HepG2 (cell line): ENCODE data around the gene RNU1-2. TPM values are rescaled to one million over a fixed set of nuclear protein-coding genes. Genes with fewer than 3 reads are reported as not detected.

Experiments used
- ATAC-seq: fragments of 200-7000 bp; cut with Tn5 transposase; 3 replicates; pipeline ENCODE4 v1.9.1; 2020; ENCODE audit warnings: mild to moderate bottlenecking, moderate library complexity
- BruUV-seq: library from RNA; stranded (reverse); fragments of 400-500 nt; replicated peaks from 2 replicates; lab custom pipeline; 2021; lab: Mats Ljungman, UMichigan
- CTCF ChIA-PET: fragments of 300-600 bp; formaldehyde crosslinking; extraction: SDS; loops from one replicate; lab custom pipeline; 2021; ENCODE audit warnings: low total read pairs, inconsistent platforms, low intra/inter-chr PET ratio; lab: Yijun Ruan, JAX
- POLR2A ChIA-PET: fragments of 350-600 bp; sonication (Branson Sonifier 250); formaldehyde crosslinking; loops from one replicate; lab custom pipeline; 2020; ENCODE audit warnings: antibody characterized with exemption, inconsistent platforms; lab: Yijun Ruan, JAX
- DNase-seq: peaks from one replicate; pipeline ENCODE4 v3.0.0-alpha.2; 2015; ENCODE audit warnings: low spot score
- FAIRE-seq: peaks from 3 replicates; lab custom pipeline; 2011; peaks lifted over from hg19 to GRCh38; lab: Jason Lieb, UNC
- H2AFZ ChIP-seq: one replicate; pipeline ENCODE4 v1.6.1; 2011; ENCODE audit warnings: low read length, inconsistent platforms
- H3K27ac ChIP-seq: fragments of 300-600 bp; 3 replicates; pipeline ENCODE4 v1.8.0; 2011; ENCODE audit warnings: mixed run types, mild to moderate bottlenecking, mixed read lengths, low read length, inconsistent platforms; ENCODE audit not compliant: insufficient read depth; ENCODE audit errors: extremely low read length
- H3K27me3 ChIP-seq, 2 experiments: fragments of 200-600 bp in 1 of 2; 2 replicates in 1 of 2; 3 replicates in 1 of 2; pipeline versions ENCODE4 v1.6.0 to v1.8.0; 2011; ENCODE audit warnings: low read length in 2 of 2, mild to moderate bottlenecking in 2 of 2, moderate library complexity in 2 of 2, inconsistent platforms in 1 of 2; ENCODE audit not compliant: insufficient read depth in 2 of 2, control insufficient read depth in 1 of 2
- H3K36me3 ChIP-seq, 2 experiments: fragments of 200-600 bp in 1 of 2; replicated peaks in 1 of 2; 2 replicates in 1 of 2; 3 replicates in 1 of 2; pipeline versions ENCODE4 v1.5.1 to v1.8.0; 2011; ENCODE audit warnings: low read length in 2 of 2, inconsistent platforms in 1 of 2; ENCODE audit not compliant: insufficient read depth in 2 of 2, control insufficient read depth in 1 of 2
- H3K4me1 ChIP-seq: 2 replicates; pipeline ENCODE4 v1.5.1; 2012; ENCODE audit warnings: low read length, inconsistent platforms; ENCODE audit not compliant: insufficient read depth
- H3K4me2 ChIP-seq: 2 replicates; pipeline ENCODE4 v1.6.0; 2011; ENCODE audit warnings: low read depth, low read length, inconsistent platforms
- H3K4me3 ChIP-seq, 3 experiments: fragments of 200-600 bp in 1 of 3; sonication (generic), shearing (Covaris generic) in 1 of 3; replicated peaks in 1 of 3; 2 replicates each; pipeline ENCODE4 v1.5.1; 2011 to 2016; ENCODE audit warnings: low read length in 3 of 3, inconsistent platforms in 2 of 3, low read depth in 2 of 3, mild to moderate bottlenecking in 2 of 3, control low read depth in 1 of 3, mixed read lengths in 1 of 3; ENCODE audit not compliant: insufficient read depth in 1 of 3
- H3K79me2 ChIP-seq: one replicate; pipeline ENCODE4 v1.6.1; 2011; ENCODE audit warnings: low read length, inconsistent platforms; ENCODE audit not compliant: insufficient read depth
- H3K9ac ChIP-seq: 2 replicates; pipeline ENCODE4 v1.6.0; 2011; ENCODE audit warnings: mild to moderate bottlenecking, low read depth, low read length, inconsistent platforms; ENCODE audit not compliant: insufficient read depth
- H3K9me3 ChIP-seq: 2 replicates; pipeline ENCODE4 v1.5.1; 2012; ENCODE audit warnings: mild to moderate bottlenecking, low read length
- H4K20me1 ChIP-seq: 2 replicates; pipeline ENCODE4 v1.6.0; 2011; ENCODE audit warnings: inconsistent platforms, mild to moderate bottlenecking, low read length, moderate library complexity; ENCODE audit not compliant: insufficient read depth
- HOXA5 ChIP-seq: sonication (generic); formaldehyde crosslinking; IDR thresholded peaks from 2 replicates; pipeline ENCODE4 v1.4.0; 2020; ENCODE audit warnings: missing genetic modification reagents
- IRX3 ChIP-seq: sonication (generic); formaldehyde crosslinking; IDR thresholded peaks from 2 replicates; pipeline ENCODE4 v1.8.1; 2023; ENCODE audit warnings: mild to moderate bottlenecking, low read depth, missing genetic modification reagents, borderline replicate concordance
- MAZ ChIP-seq, 2 experiments: sonication (generic) in 1 of 2; formaldehyde crosslinking in 1 of 2; IDR thresholded peaks; 2 replicates each; pipeline versions ENCODE4 v1.5.0 to v1.6.1; 2012 to 2020; ENCODE audit warnings: low read depth in 2 of 2, mild to moderate bottlenecking in 2 of 2, borderline replicate concordance in 1 of 2, improper control_type of control experiment in 1 of 2, low read length in 1 of 2, missing genetic modification reagents in 1 of 2, moderate library complexity in 1 of 2
- MYNN ChIP-seq: sonication (generic); formaldehyde crosslinking; IDR thresholded peaks from 2 replicates; pipeline ENCODE4 v1.4.0; 2020; ENCODE audit warnings: mild to moderate bottlenecking, low read depth, missing genetic modification reagents
- ZNF441 ChIP-seq: sonication (generic); formaldehyde crosslinking; IDR thresholded peaks from 2 replicates; pipeline ENCODE4 v1.7.0; 2021; ENCODE audit warnings: missing genetic modification reagents, borderline replicate concordance
- WGBS: methylation state at CpG from one replicate; pipeline ENCODE4 v1.1.6; 2017; ENCODE audit warnings: low lambda C conversion rate; 5-methylcytosine and 5-hydroxymethylcytosine counted together
- in situ Hi-C: cut with HindIII; loops from 2 replicates; pipeline ENCODE4 v1.10.0; 2017; ENCODE audit warnings: low pct_unique_long_range_greater_than_20kb; ENCODE audit not compliant: extremely low pct_ligation_motif_present
- intact Hi-C: fragments of 100-400 bp; cut with micrococcal nuclease; formaldehyde crosslinking; loops from one replicate; pipeline ENCODE4 v1.10.0; 2022; ENCODE audit not compliant: unreplicated experiment
- polyA plus RNA-seq, 8 experiments: library from polyadenylated mRNA; depleted of rRNA in 3 of 8; stranded (reverse) in 7 of 8; unstranded in 1 of 8; fragments of >200 nt; fragmentation: Illumina TruSeq in 4 of 8; extraction: Trizol in 4 of 8; gene quantifications; 2 replicates each; pipeline versions ENCODE4 v1.2.1 to v1.2.3, GENCODE V29; 2011 to 2016; ENCODE audit warnings: low read depth in 4 of 8, missing spikeins in 1 of 8, mixed read lengths in 1 of 8; ENCODE audit not compliant: insufficient read depth in 1 of 8
- total RNA-seq, 5 experiments: library from RNA; depleted of rRNA; stranded (reverse); fragments of >200 nt; fragmentation: Illumina TruSeq; extraction: Trizol; gene quantifications; 2 replicates each; pipeline ENCODE4 v1.2.3, GENCODE V29; 2016; ENCODE audit warnings: low read depth in 1 of 5
- TF ChIP-seq, protein P1 (sequence below): sonication (generic); formaldehyde crosslinking; IDR thresholded peaks from 2 replicates; pipeline ENCODE4 v1.4.0; 2020; ENCODE audit warnings: mild to moderate bottlenecking, missing genetic modification reagents, borderline replicate concordance
- TF ChIP-seq, protein P2 (sequence below): sonication (generic); formaldehyde crosslinking; IDR thresholded peaks from 2 replicates; pipeline ENCODE4 v1.8.0; 2022; ENCODE audit warnings: mild to moderate bottlenecking, missing genetic modification reagents
- TF ChIP-seq, protein P3 (sequence below): sonication (generic); formaldehyde crosslinking; IDR thresholded peaks from 2 replicates; pipeline ENCODE4 v1.4.0; 2020; ENCODE audit warnings: mild to moderate bottlenecking, missing genetic modification reagents

Gene RNU1-2
- total and polyA plus RNA-seq, 2 of the 13 experiments (the other 11 are each of a cell fraction or from before 2014, with no cell fraction given): under 0.01 to 11,018 TPM

DNA sequence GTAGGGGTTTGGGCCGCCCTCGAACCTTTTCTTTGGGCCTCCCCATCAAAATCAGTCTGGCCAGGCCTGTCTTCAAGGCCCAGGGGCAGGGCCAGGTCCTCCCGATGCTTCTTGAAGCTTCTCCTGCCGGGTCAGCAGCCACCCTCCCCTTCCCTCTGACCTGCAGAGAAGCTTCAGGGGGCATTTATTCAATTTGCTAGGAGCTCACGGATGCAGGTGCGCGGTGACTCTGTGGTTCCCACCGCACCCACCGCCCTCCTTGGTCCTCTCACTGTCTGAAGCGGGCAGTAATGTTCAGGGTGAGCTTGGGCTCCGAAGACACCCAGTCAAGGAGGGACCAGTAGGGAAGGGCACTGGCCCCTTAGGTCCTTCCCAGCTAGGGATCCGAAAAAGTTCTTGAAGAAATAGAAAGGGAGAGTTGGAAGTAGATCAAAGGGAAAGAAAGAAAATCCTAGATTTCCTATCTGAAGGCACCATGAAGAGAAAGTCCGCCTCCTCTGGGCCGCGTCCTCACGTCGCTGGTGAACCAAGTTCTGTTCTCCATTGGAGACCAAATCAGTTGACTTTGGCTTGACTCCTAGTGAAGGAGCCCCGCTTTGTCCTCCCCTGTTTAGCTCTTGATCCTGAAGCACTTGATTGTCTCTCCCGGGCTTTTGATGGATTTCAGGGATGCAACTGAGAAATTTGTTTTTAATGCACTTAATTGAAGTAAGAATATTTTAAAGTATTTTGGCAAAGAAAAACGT is 8.7 kb upstream of the RNU1-2 start (continued):
- TF ChIP-seq ZNF441 (CRISPR knock-in tag): no peak
- TF ChIP-seq, protein P1, sequence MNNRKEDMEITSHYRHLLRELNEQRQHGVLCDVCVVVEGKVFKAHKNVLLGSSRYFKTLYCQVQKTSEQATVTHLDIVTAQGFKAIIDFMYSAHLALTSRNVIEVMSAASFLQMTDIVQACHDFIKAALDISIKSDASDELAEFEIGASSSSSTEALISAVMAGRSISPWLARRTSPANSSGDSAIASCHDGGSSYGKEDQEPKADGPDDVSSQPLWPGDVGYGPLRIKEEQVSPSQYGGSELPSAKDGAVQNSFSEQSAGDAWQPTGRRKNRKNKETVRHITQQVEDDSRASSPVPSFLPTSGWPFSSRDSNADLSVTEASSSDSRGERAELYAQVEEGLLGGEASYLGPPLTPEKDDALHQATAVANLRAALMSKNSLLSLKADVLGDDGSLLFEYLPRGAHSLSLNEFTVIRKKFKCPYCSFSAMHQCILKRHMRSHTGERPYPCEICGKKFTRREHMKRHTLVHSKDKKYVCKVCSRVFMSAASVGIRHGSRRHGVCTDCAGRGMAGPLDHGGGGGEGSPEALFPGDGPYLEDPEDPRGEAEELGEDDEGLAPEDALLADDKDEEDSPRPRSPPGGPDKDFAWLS (CRISPR knock-in tag): no peak

DNA sequence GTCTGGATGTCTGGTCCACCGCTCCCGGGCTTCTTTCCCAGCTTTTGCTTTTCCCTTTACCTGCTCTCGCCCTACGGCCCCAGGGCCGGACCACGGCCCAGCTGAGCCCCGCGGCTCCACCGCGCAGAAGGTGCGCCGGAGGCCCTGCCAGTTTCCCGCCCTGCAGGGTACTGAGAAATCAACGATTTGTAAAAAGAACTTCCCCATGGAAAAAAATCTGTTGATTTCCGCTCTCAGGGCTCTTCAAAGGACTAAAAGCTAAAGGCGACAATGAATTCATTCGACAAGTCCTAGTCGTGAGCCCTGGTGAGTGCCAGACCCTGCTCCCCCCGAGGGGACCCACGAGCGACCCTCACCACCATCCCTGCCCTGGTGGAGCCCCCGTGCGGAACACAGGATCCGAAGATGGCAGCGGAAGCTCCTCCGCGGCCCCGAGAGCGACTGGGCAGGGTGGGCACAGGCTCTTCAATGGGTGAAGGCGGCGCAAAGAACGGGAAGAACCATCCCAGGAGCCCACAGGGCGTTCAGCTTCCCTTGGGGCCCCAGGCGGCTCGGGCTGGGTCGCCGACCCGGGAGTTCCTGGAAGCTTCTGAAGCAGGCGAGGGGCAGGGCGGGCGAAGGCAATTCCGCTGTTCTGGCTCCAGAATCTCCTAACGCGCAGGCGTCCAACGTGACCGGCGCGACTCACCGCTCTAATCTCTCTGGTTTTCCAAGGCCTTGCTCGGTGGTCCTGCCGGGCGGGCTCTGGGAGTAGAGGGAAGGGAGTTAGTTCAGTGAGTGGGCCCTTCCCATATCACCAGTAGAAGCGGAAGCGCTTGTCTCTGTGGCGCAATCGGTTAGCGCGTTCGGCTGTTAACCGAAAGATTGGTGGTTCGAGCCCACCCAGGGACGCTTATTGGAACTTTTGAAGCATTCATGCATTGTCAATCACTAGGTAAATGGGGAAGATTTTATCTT is 6.6 kb upstream of the RNU1-2 start:
- no peak for FAIRE-seq
- H3K4me1 ChIP-seq: 0 out of 2 replicates have a peak, but pooled peaks cover 4% of the 10 kb centered on the region
- DNase-seq: no peak
- H3K27ac ChIP-seq: no peak overlapping the region
- no peak for TF ChIP-seq HOXA5
- TF ChIP-seq, protein P2, sequence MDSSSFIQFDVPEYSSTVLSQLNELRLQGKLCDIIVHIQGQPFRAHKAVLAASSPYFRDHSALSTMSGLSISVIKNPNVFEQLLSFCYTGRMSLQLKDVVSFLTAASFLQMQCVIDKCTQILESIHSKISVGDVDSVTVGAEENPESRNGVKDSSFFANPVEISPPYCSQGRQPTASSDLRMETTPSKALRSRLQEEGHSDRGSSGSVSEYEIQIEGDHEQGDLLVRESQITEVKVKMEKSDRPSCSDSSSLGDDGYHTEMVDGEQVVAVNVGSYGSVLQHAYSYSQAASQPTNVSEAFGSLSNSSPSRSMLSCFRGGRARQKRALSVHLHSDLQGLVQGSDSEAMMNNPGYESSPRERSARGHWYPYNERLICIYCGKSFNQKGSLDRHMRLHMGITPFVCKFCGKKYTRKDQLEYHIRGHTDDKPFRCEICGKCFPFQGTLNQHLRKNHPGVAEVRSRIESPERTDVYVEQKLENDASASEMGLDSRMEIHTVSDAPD: no peak
- no peak for TF ChIP-seq MAZ (IDR thresholded peaks at IDR 0.05; ENCODE audit: borderline replicate concordance, low read depth, low read length)
- no peak for TF ChIP-seq MAZ (CRISPR knock-in tag; IDR thresholded peaks at IDR 0.05; ENCODE audit: low read depth)
- no peak for TF ChIP-seq IRX3 (CRISPR knock-in tag)
- TF ChIP-seq, protein P3, sequence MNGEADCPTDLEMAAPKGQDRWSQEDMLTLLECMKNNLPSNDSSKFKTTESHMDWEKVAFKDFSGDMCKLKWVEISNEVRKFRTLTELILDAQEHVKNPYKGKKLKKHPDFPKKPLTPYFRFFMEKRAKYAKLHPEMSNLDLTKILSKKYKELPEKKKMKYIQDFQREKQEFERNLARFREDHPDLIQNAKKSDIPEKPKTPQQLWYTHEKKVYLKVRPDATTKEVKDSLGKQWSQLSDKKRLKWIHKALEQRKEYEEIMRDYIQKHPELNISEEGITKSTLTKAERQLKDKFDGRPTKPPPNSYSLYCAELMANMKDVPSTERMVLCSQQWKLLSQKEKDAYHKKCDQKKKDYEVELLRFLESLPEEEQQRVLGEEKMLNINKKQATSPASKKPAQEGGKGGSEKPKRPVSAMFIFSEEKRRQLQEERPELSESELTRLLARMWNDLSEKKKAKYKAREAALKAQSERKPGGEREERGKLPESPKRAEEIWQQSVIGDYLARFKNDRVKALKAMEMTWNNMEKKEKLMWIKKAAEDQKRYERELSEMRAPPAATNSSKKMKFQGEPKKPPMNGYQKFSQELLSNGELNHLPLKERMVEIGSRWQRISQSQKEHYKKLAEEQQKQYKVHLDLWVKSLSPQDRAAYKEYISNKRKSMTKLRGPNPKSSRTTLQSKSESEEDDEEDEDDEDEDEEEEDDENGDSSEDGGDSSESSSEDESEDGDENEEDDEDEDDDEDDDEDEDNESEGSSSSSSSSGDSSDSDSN: no peak
- TF ChIP-seq MYNN (CRISPR knock-in tag): no peak
- POLR2A ChIA-PET: no interaction called here
- H3K4me2 ChIP-seq: no peak overlapping the region
- no peak overlapping the region for H3K4me3 ChIP-seq
- intact Hi-C loops: no loop called here
- no TSS peak for BruUV-seq
- H3K79me2 ChIP-seq: no peaks in the 10 kb centered on the region
- H3K36me3 ChIP-seq: no peaks in the 10 kb centered on the region
- in situ Hi-C loops: no loop called here
- H3K9me3 ChIP-seq: no peaks in the 10 kb centered on the region
- no peak overlapping the region for H2AFZ ChIP-seq
- CTCF ChIA-PET: no interaction called here
- no peaks in the 10 kb centered on the region for H4K20me1 ChIP-seq
- no peak for ATAC-seq
- no peak overlapping the region for H3K9ac ChIP-seq
- WGBS: 71% methylated on average over 62 of the region's 63 CpGs
- peaks cover 0 to 11% of the 10 kb centered on the region in 2 experiments; a peak in 2 of 5 replicates for H3K27me3 ChIP-seq
